Transverse colon (tissue), 3 donors: ENCODE results near the gene ACSM2B.
"Not testable (repeated sequence)": the region's sequence is repeated elsewhere in the genome, so short reads cannot be mapped to it uniquely, and the experiment has no call there.

ENCODE experiments used
- CTCF ChIP-seq, 5 experiments: fragments of 200-600 bp in 3 of 5; fragments of 450-650 bp in 2 of 5; sonication (generic) in 3 of 5; IDR thresholded peaks; 1 replicate in 2 of 5; 2 replicates in 3 of 5; pipeline ENCODE4 v1.5.1; 2016 to 2017; ENCODE audit warnings: antibody characterized with exemption in 5 of 5, inconsistent platforms in 3 of 5, mild to moderate bottlenecking in 2 of 5, moderate library complexity in 1 of 5
- EP300 ChIP-seq: sonication (generic); formaldehyde crosslinking; IDR thresholded peaks from one replicate; pipeline ENCODE4 v1.6.1; 2017; ENCODE audit warnings: antibody characterized with exemption, low read depth

GRCh38 chr16:20602205-20602604 is 26.0 kb upstream of the ACSM2B start:
- TF ChIP-seq CTCF (IDR thresholded peaks at IDR 0.05) = peak in 3 of 5 experiments; percentile 27 to 29 (median 28)
- TF ChIP-seq EP300 = not testable (repeated sequence)
